Effector memory CD8-positive, alpha-beta T cell (primary cell): ENCODE measurements around the gene TSN.
A peak's percentile ranks its signal among the peaks of the same experiment; 100 is the strongest.

ENCODE experiments used
- ATAC-seq: fragments of 150-1000 bp; cut with Tn5 transposase; replicated peaks from 2 replicates; pipeline ENCODE4 v1.10.0; 2021; ENCODE audit warnings: mild to moderate bottlenecking, moderate library complexity
- DNase-seq, 3 experiments: peaks; one replicate each; pipeline ENCODE4 v3.0.0; 2021
- H3K27ac Mint-ChIP-seq, 2 donors: one replicate each; pipeline ENCODE4 v1.8.0; 2022; ENCODE audit warnings: mild to moderate bottlenecking in 2 of 2, mixed read lengths in 2 of 2, moderate library complexity in 2 of 2
- H3K27me3 Mint-ChIP-seq, 2 donors: one replicate each; pipeline ENCODE4 v1.8.0; 2022; ENCODE audit warnings: mixed read lengths in 2 of 2
- H3K36me3 Mint-ChIP-seq: one replicate; pipeline ENCODE4 v1.8.0; 2022; ENCODE audit warnings: mild to moderate bottlenecking, moderate library complexity, mixed read lengths; ENCODE audit not compliant: insufficient read depth
- H3K4me1 Mint-ChIP-seq, 2 donors: one replicate each; pipeline ENCODE4 v1.8.0; 2022; ENCODE audit warnings: low read depth in 2 of 2, mixed read lengths in 2 of 2
- H3K4me3 Mint-ChIP-seq, 2 donors: one replicate each; pipeline ENCODE4 v1.8.0; 2022; ENCODE audit warnings: mild to moderate bottlenecking in 2 of 2, mixed read lengths in 2 of 2, moderate library complexity in 2 of 2
- H3K9me3 Mint-ChIP-seq, 2 donors: one replicate each; pipeline ENCODE4 v1.8.0; 2022; ENCODE audit warnings: mixed read lengths in 2 of 2

TSN gene

GRCh38 chr2:121768143-121768755 lies 12.8 kb downstream of the TSN start:
- Mint-ChIP-seq H3K27me3 (no peaks in the 10 kb centered on the region), H3K27ac (no peak overlapping the region), H3K36me3 (peaks cover 60% of the 10 kb centered on the region), H3K4me1 (no peaks in the 10 kb centered on the region), H3K9me3 (no peaks in the 10 kb centered on the region), H3K4me3 (no peak overlapping the region)
- no peak for ATAC-seq
- no peak for DNase-seq

GRCh38 chr2:121771976-121772742 lies 16.7 kb downstream of the TSN start:
- no peaks in the 10 kb centered on the region for H3K27me3 Mint-ChIP-seq
- no peaks in the 10 kb centered on the region for H3K4me1 Mint-ChIP-seq
- DNase-seq (no peak), ATAC-seq (no peak)
- no peak overlapping the region for H3K4me3 Mint-ChIP-seq
- no peak overlapping the region for H3K27ac Mint-ChIP-seq
- H3K9me3 Mint-ChIP-seq, result no peaks in the 10 kb centered on the region
- H3K36me3 Mint-ChIP-seq, result peaks cover 22% of the 10 kb centered on the region

DNA sequence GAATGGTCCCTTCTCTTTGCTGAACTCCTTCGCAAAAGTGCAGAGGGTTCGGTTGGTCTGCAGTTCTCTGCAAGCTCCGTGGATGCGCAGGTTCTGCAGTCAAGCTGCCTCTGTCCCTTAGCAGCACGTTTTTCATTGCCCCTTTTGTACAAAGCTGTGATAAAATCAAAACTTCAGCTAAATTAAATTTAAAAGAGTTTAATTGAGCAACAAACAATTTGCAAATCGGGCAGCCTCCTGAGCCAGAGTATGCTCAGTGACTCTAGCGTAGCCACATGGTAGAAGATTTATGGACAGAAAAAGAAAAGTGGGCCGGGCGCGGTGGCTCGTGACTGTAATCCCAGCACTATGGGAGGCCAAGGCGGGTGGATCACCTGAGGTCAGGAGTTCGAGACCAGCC lies 18.8 kb downstream of the TSN start:
- Mint-ChIP-seq H3K4me3 (no peak overlapping the region), H3K36me3 (peaks cover 3% of the 10 kb centered on the region), H3K4me1 (no peaks in the 10 kb centered on the region), H3K27me3 (no peaks in the 10 kb centered on the region), H3K27ac (no peak overlapping the region), H3K9me3 (no peaks in the 10 kb centered on the region)
- DNase-seq (no peak), ATAC-seq (no peak)

GRCh38 chr2:121776361-121776760 lies 20.9 kb downstream of the TSN start:
- peak overlapping the region in 1 of 2 donors; percentile 3 for H3K27ac Mint-ChIP-seq
- ATAC-seq (no peak), DNase-seq (no peak)
- no peaks in the 10 kb centered on the region for H3K36me3 Mint-ChIP-seq
- no peaks in the 10 kb centered on the region for H3K9me3 Mint-ChIP-seq
- no peaks in the 10 kb centered on the region for H3K4me1 Mint-ChIP-seq
- H3K4me3 Mint-ChIP-seq, result no peak overlapping the region
- no peaks in the 10 kb centered on the region for H3K27me3 Mint-ChIP-seq

- no peaks in the 10 kb centered on the region for H3K27me3 Mint-ChIP-seq
- DNase-seq, result no peak
- H3K27ac Mint-ChIP-seq, result peak overlapping the region in 1 of 2 donors; percentile 3
- no peaks in the 10 kb centered on the region for H3K36me3 Mint-ChIP-seq
- no peak for ATAC-seq
- no peak overlapping the region for H3K4me3 Mint-ChIP-seq
- no peaks in the 10 kb centered on the region for H3K4me1 Mint-ChIP-seq
- no peaks in the 10 kb centered on the region for H3K9me3 Mint-ChIP-seq
Measured at GRCh38 chr2:121776885-121777698, 21.6 kb downstream of the TSN start.

GRCh38 chr2:121777699-121778058 lies 22.2 kb downstream of the TSN start:
- H3K27me3 Mint-ChIP-seq, result no peaks in the 10 kb centered on the region
- no peak overlapping the region for H3K4me3 Mint-ChIP-seq
- no peaks in the 10 kb centered on the region for H3K4me1 Mint-ChIP-seq
- no peak for DNase-seq
- no peaks in the 10 kb centered on the region for H3K36me3 Mint-ChIP-seq
- ATAC-seq, result no peak
- H3K27ac Mint-ChIP-seq, result no peak overlapping the region
- no peaks in the 10 kb centered on the region for H3K9me3 Mint-ChIP-seq

DNA sequence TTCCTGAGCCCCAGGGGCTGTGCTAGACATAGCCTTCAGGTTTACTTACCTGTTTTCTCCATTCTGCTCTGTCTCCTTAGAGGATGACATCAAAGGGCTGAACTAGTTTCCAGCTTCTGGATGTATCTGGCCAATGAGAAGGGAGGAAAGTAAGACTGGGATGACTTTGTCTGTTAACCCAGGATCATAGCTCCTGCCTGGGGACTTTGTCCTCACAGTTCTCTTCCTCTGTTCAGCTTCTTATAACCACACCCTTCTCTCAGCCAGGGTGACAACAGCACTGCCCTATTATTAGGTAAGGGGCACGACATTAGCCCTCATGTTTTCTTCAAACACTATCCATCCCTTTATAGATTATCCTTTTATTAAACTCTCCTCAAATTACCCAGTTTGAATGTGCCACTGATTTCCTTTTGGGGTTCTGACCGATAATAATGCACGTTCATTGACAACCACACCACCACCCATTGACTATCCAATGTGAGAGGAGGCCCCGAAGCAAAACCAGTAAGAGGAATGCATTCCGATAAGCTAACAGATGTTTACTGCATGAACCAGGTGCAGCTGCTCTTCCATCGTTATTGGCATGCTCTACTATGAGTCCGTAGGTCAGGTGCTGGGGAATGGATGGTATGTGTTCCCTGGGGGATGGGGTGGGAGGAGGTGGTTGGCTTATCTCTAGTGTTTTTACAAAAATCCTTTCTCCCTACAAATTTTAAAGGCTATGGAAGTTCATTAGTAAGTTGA lies 23.5 kb downstream of the TSN start:
- H3K27ac Mint-ChIP-seq, result no peak overlapping the region
- DNase-seq, result no peak
- H3K4me1 Mint-ChIP-seq, result no peaks in the 10 kb centered on the region
- no peak for ATAC-seq
- no peaks in the 10 kb centered on the region for H3K9me3 Mint-ChIP-seq
- no peaks in the 10 kb centered on the region for H3K36me3 Mint-ChIP-seq
- H3K27me3 Mint-ChIP-seq, result peaks cover 5 to 7% of the 10 kb centered on the region in 2 donors
- no peak overlapping the region for H3K4me3 Mint-ChIP-seq

DNA sequence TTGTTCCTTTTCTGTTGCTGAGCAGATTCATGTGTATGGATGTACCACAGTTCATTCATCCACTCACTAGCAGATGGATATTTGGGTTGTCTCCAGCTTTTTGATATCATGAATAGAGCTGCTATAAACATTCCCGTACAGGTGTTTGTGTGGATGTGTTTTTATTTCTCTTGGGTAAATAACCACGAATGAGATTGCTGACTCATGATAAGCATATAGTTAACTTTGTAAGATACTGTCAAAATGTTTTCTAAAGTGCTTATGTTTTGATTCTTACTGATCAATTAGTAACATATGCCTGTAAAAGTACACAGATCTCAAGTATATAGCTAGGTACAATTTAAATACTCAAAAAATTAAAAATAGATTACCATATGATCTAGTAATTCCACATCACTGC lies 27.7 kb downstream of the TSN start:
- Mint-ChIP-seq H3K9me3 (no peaks in the 10 kb centered on the region), H3K4me1 (no peaks in the 10 kb centered on the region), H3K27me3 (peaks cover 11 to 27% of the 10 kb centered on the region in 2 donors), H3K4me3 (no peak overlapping the region), H3K27ac (no peak overlapping the region), H3K36me3 (no peaks in the 10 kb centered on the region)
- ATAC-seq, result no peak
- no peak for DNase-seq

- no peak for ATAC-seq
- Mint-ChIP-seq H3K4me3 (no peak overlapping the region), H3K36me3 (no peaks in the 10 kb centered on the region), H3K27me3 (peaks cover 38 to 59% of the 10 kb centered on the region in 2 donors), H3K27ac (no peak overlapping the region), H3K9me3 (no peaks in the 10 kb centered on the region), H3K4me1 (no peaks in the 10 kb centered on the region)
- DNase-seq, result no peak
Measured at GRCh38 chr2:121788685-121789084, 33.2 kb downstream of the TSN start.

DNA sequence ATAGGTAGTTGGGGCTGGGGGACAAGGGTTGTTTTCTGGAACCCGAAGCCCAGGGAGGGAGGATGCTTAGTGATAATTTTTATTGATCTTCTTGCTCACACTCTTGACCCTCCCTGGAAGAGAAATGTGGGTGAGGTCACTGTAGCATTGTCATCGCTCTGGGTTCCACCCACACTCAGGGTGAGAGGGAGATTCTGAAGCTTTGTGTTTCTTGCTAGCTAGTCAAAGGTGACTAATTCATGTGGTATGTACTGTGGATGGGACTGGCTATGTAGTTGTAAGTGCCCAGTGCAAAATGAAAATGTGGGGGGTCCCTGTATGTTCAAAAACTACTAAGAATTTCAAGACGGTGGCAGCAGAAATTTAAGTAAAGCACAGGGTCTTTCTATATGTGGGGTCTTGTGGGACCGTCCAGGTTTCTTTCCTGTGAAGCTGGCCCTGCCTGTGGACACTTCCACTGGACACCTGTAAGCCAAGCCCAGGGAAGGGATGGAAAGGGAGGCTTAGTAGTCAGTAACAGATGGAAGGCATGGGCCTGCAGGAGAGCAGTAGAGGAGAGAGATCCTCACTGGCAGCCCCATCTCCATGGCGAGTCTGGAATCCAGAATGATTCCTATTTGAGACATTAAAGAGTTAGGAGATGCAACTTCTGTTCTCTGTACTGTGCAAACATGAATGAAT lies 35.0 kb downstream of the TSN start:
- Mint-ChIP-seq H3K27me3 (peaks cover 35 to 58% of the 10 kb centered on the region in 2 donors), H3K4me1 (no peaks in the 10 kb centered on the region), H3K27ac (no peak overlapping the region), H3K9me3 (no peaks in the 10 kb centered on the region), H3K4me3 (no peak overlapping the region), H3K36me3 (no peaks in the 10 kb centered on the region)
- ATAC-seq, result no peak
- DNase-seq, result no peak

GRCh38 chr2:121791290-121791689 lies 35.8 kb downstream of the TSN start:
- Mint-ChIP-seq H3K4me3 (no peak overlapping the region), H3K27ac (no peak overlapping the region), H3K27me3 (peaks cover 43 to 58% of the 10 kb centered on the region in 2 donors), H3K36me3 (no peaks in the 10 kb centered on the region), H3K9me3 (no peaks in the 10 kb centered on the region), H3K4me1 (no peaks in the 10 kb centered on the region)
- ATAC-seq (no peak), DNase-seq (no peak)

- Mint-ChIP-seq H3K36me3 (no peaks in the 10 kb centered on the region), H3K27me3 (peaks cover 49 to 60% of the 10 kb centered on the region in 2 donors), H3K27ac (no peak overlapping the region), H3K4me1 (no peaks in the 10 kb centered on the region), H3K4me3 (no peak overlapping the region), H3K9me3 (no peaks in the 10 kb centered on the region)
- no peak for DNase-seq
- no peak for ATAC-seq
Measured at GRCh38 chr2:121791801-121792221, 36.4 kb downstream of the TSN start.

GRCh38 chr2:121793816-121794215 lies 38.4 kb downstream of the TSN start:
- Mint-ChIP-seq H3K36me3 (no peaks in the 10 kb centered on the region), H3K27me3 (peaks cover 54 to 70% of the 10 kb centered on the region in 2 donors), H3K9me3 (no peaks in the 10 kb centered on the region), H3K27ac (no peak overlapping the region), H3K4me3 (no peak overlapping the region), H3K4me1 (no peaks in the 10 kb centered on the region)
- DNase-seq (no peak), ATAC-seq (no peak)
